Dendritic cell treated with granulocyte-macrophage colony-stimulating factor and Interleukin-4, amounts not matched to agents 40 ng/mL and 50 ng/mL, for 4 days (primary cell): ENCODE measurements around the gene PSMB5.
A peak's percentile ranks its signal among the peaks of the same experiment; 100 is the strongest.

Experiments
- H3K27ac Mint-ChIP-seq: one replicate; pipeline ENCODE4 v1.8.0; 2022; ENCODE audit warnings: mild to moderate bottlenecking, mixed read lengths
- H3K27me3 Mint-ChIP-seq: one replicate; pipeline ENCODE4 v1.8.0; 2022; ENCODE audit warnings: mild to moderate bottlenecking, mixed read lengths
- H3K36me3 Mint-ChIP-seq: one replicate; pipeline ENCODE4 v1.8.0; 2022; ENCODE audit warnings: low read depth, mixed read lengths
- H3K4me1 Mint-ChIP-seq: one replicate; pipeline ENCODE4 v1.8.0; 2022; ENCODE audit warnings: low read depth, mixed read lengths
- H3K4me3 Mint-ChIP-seq: one replicate; pipeline ENCODE4 v1.8.0; 2022; ENCODE audit warnings: mild to moderate bottlenecking, moderate library complexity, mixed read lengths
- H3K9me3 Mint-ChIP-seq: one replicate; pipeline ENCODE4 v1.8.0; 2022; ENCODE audit warnings: mixed read lengths
- intact Hi-C: fragments of 100-400 bp; cut with micrococcal nuclease; formaldehyde crosslinking; loops from one replicate; pipeline ENCODE4 v1.15.0; 2022

PSMB5 gene

DNA sequence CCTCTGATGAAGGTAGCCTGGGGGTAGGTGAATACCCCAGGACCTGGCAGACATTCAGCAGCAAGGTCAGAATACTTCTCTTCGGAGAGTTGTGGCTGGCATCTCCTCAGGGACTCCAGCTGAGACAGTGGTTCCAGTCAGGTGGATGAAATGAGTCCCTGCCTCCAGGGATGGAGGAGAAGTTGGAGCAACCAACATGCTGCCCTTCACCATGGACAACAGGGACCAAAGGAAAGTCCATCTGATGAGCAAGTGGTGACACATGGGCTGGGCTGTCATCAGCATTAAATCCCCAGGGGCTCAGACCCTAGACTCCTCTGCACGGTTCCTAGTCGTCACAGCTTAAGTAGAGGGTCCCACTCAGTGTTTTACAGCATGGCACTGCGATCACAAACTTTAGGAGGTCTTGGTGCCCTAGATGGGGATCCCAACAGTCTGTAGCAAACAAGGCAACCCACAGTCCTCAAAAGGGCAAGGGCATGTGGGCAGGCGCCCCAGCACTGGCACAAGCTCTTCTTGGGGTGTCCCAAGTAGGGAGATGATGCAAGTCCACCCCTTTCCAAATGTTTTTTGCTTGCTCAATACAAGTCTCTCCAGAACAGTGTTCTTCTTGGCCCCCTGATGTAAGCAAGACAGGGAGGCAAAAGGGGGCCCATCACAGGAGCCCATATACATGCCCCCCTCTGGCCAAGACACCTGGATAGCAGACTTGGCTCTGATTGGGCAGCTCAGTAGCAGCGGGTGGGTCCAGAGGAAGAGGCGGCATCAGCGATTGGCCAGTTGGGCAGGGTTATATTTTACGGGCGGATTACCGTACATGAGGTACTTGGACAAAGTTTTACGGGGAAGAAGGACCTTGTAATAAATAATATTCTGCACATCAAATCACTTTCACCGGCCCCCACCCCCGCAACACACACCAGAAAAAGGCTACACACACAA is 33.4 kb upstream of the PSMB5 start:
- intact Hi-C loops = no loop called here

DNA sequence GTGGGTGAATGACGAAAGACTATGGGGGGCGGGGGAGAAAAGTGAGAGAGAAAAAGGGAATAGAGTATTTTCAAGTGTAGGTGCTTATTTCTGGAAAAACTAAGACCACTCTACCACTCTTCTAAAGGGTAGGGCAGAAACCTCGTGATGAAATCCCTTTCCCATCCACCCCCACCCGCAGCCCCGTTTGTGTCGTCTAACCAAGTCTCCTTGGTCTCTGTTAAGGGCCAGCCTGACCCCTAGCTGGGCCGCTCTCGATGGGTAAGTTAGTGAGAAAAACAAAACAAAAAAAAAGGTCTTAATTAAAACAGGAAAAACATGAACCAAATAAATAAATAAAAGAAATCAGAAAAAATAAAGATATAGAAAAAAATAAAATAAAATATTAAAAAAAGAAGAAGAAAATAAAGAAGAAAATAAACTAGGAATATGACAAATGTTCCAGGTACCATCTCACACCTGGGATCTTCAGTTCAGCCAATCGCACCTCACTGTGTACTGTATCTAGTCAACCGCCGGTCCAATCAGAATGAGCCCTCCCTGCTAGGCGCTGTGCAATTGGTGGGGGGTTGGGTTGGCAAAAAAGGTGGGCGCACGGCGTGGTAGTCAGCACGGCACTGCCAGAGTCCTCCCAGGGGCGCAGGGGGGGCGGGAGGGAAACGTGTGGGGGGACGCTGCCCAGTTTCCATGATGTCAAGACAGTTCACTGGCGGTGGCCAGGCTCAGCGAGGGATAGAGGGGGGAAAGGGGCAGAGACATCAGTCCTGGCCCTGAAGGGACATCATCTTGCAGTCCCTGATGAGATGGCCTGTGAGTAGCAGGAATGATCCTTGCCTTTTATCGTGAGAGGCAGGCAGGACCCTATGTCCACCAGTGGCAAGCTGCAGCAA is 32.4 kb upstream of the PSMB5 start:
- Mint-ChIP-seq H3K27ac (no peak overlapping the region), H3K4me3 (no peak overlapping the region)

More for the DNA sequence above, 33.4 kb upstream of the PSMB5 start:
- Mint-ChIP-seq H3K27me3 (no peaks in the 10 kb centered on the region), H3K27ac (no peak overlapping the region), H3K4me1 (peaks cover 58% of the 10 kb centered on the region), H3K36me3 (peaks cover 100% of the 10 kb centered on the region), H3K4me3 (no peak overlapping the region), H3K9me3 (no peaks in the 10 kb centered on the region)

DNA sequence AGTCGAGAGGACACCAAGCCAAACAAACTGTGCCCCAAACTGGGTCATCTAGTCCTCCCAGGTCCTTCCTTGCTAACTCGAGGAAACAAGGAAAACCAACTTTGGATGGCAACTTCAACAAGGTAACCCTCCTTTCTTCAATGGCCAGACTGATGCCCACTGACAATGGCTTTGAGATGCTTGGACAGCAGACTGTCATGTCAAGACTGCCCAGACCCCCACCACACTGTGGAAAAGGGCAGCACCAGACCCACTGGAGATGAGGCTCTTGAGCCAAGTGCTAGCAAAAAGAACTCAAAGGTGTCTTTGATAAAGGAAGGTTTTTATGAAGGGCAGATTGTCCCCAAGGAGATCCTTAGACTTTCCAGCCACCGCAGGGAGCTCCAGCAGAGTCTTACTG is 31.7 kb upstream of the PSMB5 start:
- Mint-ChIP-seq H3K36me3 (peaks cover 100% of the 10 kb centered on the region), H3K4me1 (peaks cover 41% of the 10 kb centered on the region), H3K4me3 (no peak overlapping the region), H3K9me3 (no peaks in the 10 kb centered on the region), H3K27ac (no peak overlapping the region), H3K27me3 (no peaks in the 10 kb centered on the region)
- intact Hi-C loops = no loop called here

More for the DNA sequence above, 32.4 kb upstream of the PSMB5 start:
- Mint-ChIP-seq H3K9me3 (no peaks in the 10 kb centered on the region), H3K27me3 (no peaks in the 10 kb centered on the region), H3K4me1 (peaks cover 49% of the 10 kb centered on the region), H3K36me3 (peaks cover 100% of the 10 kb centered on the region)
- intact Hi-C loops = no loop called here

DNA sequence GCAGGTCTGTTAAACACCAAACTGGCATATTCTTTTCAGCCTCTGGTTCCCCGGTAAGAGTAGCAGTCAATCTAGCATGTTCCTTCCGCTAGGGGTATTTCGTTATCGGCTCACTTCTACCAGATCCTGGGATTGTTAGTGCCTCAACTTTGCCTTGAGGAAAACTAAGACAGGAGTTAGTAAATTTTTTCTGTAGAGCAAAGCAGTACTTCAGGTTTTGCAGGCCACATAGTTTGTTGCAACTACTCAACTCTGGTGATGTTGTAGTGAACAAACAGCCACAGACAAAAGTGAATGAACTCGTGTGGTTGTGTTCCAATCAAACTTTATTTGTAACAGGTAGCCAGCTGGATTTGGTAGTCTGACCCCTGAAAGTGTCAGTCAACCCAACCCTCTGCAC is 28.9 kb upstream of the PSMB5 start:
- Mint-ChIP-seq H3K4me1 (peaks cover 20% of the 10 kb centered on the region), H3K27me3 (no peaks in the 10 kb centered on the region), H3K36me3 (peaks cover 100% of the 10 kb centered on the region), H3K4me3 (no peak overlapping the region), H3K27ac (no peak overlapping the region), H3K9me3 (no peaks in the 10 kb centered on the region)
- intact Hi-C loops = no loop called here

- Mint-ChIP-seq H3K4me1 (peaks cover 25% of the 10 kb centered on the region), H3K9me3 (no peaks in the 10 kb centered on the region), H3K4me3 (no peak overlapping the region), H3K36me3 (peaks cover 90% of the 10 kb centered on the region), H3K27me3 (peaks cover 3% of the 10 kb centered on the region), H3K27ac (no peak overlapping the region)
- intact Hi-C loops = no loop called here
Observed at GRCh38 chr14:23062002-23062401, 27.3 kb upstream of the PSMB5 start.

DNA sequence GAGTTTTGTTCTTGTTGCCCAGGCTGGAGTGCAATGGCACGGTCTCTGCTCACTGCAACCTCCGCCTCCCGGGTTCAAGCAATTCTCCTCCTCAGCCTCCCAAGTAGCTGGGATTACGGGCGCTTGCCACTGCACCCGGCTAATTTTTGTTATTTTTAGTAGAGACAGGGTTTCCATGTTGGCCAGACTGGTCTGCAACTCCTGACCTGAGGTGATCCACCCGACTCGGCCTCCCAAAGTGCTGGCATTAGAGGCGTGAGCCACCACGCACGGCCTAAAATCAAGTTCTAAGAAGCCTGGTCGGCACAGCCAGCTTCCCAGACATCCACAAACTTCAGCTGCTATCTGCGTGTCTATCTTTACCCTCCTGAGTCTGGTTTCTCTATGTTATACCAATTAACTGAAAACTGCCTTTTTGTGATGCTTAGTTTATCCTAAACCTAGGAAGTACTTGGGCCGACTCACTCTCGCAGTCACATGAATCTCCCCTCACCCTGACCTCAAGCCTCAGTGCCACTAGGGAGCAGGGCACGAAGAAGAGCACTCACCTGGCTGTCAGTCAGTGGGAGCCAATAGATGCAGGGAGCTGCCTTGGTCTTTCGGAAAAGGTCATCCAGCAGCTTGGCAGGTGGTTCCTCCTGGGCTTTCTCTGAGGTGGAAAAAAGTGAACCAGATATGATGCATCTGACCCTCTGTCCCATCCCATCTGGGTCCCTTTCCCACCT is 26.0 kb upstream of the PSMB5 start:
- Mint-ChIP-seq H3K27me3 (peaks cover 14% of the 10 kb centered on the region), H3K4me1 (peaks cover 34% of the 10 kb centered on the region), H3K27ac (no peak overlapping the region), H3K36me3 (peaks cover 76% of the 10 kb centered on the region), H3K4me3 (no peak overlapping the region), H3K9me3 (no peaks in the 10 kb centered on the region)
- intact Hi-C loops = no loop called here

DNA sequence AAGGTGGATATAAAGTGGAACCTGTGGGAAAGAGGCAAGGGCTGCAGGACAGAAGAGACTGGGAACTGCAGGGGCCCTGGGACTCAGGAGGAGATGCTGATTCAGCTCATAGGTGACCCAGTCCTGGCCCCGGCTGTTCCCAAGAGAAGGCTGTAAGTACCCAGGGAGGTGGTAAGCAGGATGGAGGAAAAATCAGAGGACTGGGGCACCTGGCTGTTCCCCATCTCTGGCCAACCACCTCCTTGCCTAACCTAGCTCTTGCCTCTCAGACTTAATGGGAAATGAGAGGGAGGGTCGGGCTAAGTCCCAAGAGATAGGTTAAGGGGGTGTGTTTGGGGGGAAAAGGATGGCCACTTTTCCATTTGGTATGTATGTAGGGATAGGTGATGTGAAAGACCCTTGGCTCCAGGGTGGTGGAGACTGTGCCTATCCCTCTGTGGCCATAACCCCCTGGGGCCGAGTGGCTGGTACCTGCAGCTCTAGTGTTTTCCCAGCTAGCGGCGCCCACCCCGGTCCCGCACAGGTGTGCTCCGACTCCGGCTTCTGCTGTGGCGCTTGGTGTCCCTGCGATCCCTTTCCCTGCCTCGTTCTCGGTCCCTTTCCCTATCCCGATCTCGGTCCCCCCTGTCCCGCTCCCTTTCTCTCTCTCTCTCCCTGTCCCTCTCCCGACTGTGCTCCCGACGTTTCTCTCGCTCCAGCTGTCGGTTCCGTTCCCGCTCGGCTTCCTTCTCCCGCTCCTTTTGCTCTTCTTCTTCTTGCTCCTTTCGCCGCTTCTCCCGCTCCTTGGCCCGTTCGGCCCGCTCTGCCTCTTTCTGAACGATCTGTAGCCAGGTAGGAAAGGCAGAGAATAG is 24.2 kb upstream of the PSMB5 start:
- Mint-ChIP-seq H3K4me3 (no peak overlapping the region), H3K27ac (no peak overlapping the region), H3K36me3 (peaks cover 58% of the 10 kb centered on the region), H3K4me1 (peaks cover 30% of the 10 kb centered on the region), H3K27me3 (peaks cover 20% of the 10 kb centered on the region), H3K9me3 (no peaks in the 10 kb centered on the region)
- intact Hi-C loops = loop anchor here (1.0 kb wide), 1 partner anchor 73 kb away; no protein-coding TSS in a partner anchor

DNA sequence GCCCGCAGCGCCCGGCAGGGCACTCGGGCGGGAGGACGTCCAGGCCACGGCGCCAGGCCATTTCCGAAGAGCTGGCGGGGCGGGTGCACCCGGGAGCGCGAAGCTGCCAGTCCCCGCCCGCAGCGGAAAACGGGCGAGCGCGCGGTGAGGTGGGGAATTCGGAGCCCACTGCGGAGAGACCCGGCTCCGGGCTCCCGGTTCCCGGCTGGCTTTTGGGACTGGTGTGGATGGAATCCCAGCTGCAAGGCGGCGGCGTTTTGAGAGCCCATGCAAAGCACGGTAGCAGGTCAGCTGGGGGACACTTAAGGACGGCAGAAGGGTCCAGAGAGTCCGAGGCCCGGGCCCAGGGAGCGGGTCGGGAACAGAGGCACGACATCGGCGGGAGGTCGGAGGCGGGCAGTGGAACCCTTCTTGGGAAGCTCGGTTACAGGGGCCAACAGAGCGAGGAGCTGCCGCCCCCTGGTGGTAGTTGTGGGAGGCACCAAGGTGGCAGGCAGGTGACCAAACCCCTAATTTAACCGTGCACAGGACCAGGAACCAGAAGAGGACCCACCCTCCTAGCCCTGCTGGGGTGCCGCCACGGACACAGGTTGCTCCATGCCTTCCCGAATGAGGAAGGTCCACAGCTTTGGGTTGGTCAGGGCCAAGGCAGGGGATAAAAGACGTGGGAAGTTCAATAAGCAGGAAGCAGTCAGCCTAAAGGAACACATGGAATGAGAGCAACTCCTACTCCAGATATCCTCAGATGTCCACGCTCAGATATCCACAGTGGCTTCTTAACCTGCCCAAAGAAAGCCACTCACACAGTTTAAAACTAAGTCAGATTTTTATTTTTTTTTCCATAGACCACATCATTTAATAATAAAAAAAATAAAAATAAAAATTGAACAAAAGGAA is 23.3 kb upstream of the PSMB5 start:
- no peak overlapping the region for H3K27ac Mint-ChIP-seq
- intact Hi-C loops = loop anchor here (1.0 kb wide), 1 partner anchor 72 kb away; no protein-coding TSS in a partner anchor

DNA sequence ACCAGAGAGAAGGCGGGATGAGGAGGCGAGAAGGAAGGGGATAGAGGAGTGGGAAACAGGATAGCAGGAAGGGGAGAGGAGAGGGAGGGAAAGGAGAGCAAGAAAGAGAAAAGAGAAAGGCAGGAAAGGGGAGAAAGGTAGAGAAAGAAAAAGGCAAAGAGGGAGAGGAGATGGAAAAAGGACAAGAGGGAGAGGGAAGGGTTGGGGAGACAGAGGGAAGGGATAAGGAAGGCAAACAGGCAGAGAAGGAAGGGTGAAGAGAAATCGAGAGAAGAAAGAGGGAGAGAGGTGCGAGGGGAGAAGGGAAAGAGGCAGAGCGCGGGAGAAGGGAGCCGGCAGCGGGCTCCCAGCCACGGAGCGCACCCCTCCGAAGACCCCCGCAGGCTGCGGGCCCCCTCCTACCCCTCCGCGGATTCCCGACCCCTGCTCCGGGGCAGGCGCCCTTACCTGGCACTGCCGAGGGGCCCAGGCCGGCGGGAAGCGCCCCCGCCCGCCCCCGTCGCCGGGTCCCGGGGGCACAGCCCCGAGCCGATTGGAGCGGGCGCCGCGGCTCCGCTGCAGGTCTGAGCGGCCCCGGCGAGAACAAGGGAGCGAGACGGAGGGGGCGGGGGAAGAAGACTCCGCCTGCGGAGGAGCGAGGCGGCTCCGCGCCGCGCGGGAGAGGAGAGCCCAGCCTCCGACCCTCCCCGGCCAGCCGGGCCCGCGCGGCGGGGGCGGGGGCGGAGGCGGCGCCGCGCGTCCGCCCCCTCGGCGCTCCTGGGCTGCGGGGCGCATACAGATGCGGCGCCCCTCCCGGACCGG is 22.5 kb upstream of the PSMB5 start, which contains the start of gene CDH24:
Gene CDH24, minus strand, starts transcription at position 565 of the 801 bp plus-strand sequence. CDS start 1,787 bp downstream, outside the sequence.
- Mint-ChIP-seq H3K27ac (peak within 1 kb of the TSS; percentile 28), H3K9me3 (no peaks in the 10 kb centered on the region), H3K4me1 (peaks cover 30% of the 10 kb centered on the region), H3K36me3 (peaks cover 41% of the 10 kb centered on the region), H3K4me3 (peak within 1 kb of the TSS; percentile 78), H3K27me3 (peaks cover 22% of the 10 kb centered on the region)
- intact Hi-C loops = no loop called here

More for the DNA sequence above, 23.3 kb upstream of the PSMB5 start:
- H3K27me3 Mint-ChIP-seq = peaks cover 20% of the 10 kb centered on the region
- H3K36me3 Mint-ChIP-seq = peaks cover 50% of the 10 kb centered on the region
- peaks cover 30% of the 10 kb centered on the region for H3K4me1 Mint-ChIP-seq
- peak overlapping the region; percentile 78 for H3K4me3 Mint-ChIP-seq
- no peaks in the 10 kb centered on the region for H3K9me3 Mint-ChIP-seq

- peak overlapping the region; percentile 28 for H3K27ac Mint-ChIP-seq
Observed at GRCh38 chr14:23056145-23056955, 21.6 kb upstream of the PSMB5 start.

GRCh38 chr14:23055621-23056144 is 21.0 kb upstream of the PSMB5 start:
- H3K9me3 Mint-ChIP-seq = no peaks in the 10 kb centered on the region
- H3K27me3 Mint-ChIP-seq = peaks cover 22% of the 10 kb centered on the region
- H3K36me3 Mint-ChIP-seq = peaks cover 26% of the 10 kb centered on the region
- peaks cover 37% of the 10 kb centered on the region for H3K4me1 Mint-ChIP-seq
- H3K4me3 Mint-ChIP-seq = no peak overlapping the region
- no peak overlapping the region for H3K27ac Mint-ChIP-seq
- intact Hi-C loops = no loop called here

More at GRCh38 chr14:23056145-23056955, 21.6 kb upstream of the PSMB5 start:
- intact Hi-C loops = no loop called here
- Mint-ChIP-seq H3K4me3 (peak overlapping the region; percentile 76), H3K27me3 (peaks cover 22% of the 10 kb centered on the region), H3K4me1 (peaks cover 30% of the 10 kb centered on the region), H3K36me3 (peaks cover 33% of the 10 kb centered on the region), H3K9me3 (no peaks in the 10 kb centered on the region)
